Activated naive CD8-positive, alpha-beta T cell (primary cell): ENCODE results near the gene GGCX.
A peak's percentile ranks its signal among the peaks of the same experiment; 100 is the strongest.

Experiments used
- H3K27ac Mint-ChIP-seq: one replicate; pipeline ENCODE4 v1.8.0; 2021; ENCODE audit warnings: mixed read lengths
- H3K27me3 Mint-ChIP-seq: one replicate; pipeline ENCODE4 v1.8.0; 2021; ENCODE audit warnings: mixed read lengths
- H3K36me3 Mint-ChIP-seq: one replicate; pipeline ENCODE4 v1.8.0; 2021; ENCODE audit warnings: mixed read lengths
- H3K4me1 Mint-ChIP-seq: one replicate; pipeline ENCODE4 v1.8.0; 2021; ENCODE audit warnings: low read depth, mixed read lengths
- H3K4me3 Mint-ChIP-seq: one replicate; pipeline ENCODE4 v1.8.0; 2021; ENCODE audit warnings: mild to moderate bottlenecking, mixed read lengths
- H3K9me3 Mint-ChIP-seq: one replicate; pipeline ENCODE4 v1.8.0; 2021; ENCODE audit warnings: low read depth, mixed read lengths

GGCX gene

GRCh38 chr2:85585781-85586105, 24.4 kb upstream of the GGCX start:
- H3K27ac Mint-ChIP-seq = peak overlapping the region; percentile 95
- peaks cover 54% of the 10 kb centered on the region for H3K4me1 Mint-ChIP-seq
- peaks cover 7% of the 10 kb centered on the region for H3K36me3 Mint-ChIP-seq
- no peaks in the 10 kb centered on the region for H3K27me3 Mint-ChIP-seq
- H3K4me3 Mint-ChIP-seq = peak overlapping the region; percentile 90
- H3K9me3 Mint-ChIP-seq = no peaks in the 10 kb centered on the region

DNA sequence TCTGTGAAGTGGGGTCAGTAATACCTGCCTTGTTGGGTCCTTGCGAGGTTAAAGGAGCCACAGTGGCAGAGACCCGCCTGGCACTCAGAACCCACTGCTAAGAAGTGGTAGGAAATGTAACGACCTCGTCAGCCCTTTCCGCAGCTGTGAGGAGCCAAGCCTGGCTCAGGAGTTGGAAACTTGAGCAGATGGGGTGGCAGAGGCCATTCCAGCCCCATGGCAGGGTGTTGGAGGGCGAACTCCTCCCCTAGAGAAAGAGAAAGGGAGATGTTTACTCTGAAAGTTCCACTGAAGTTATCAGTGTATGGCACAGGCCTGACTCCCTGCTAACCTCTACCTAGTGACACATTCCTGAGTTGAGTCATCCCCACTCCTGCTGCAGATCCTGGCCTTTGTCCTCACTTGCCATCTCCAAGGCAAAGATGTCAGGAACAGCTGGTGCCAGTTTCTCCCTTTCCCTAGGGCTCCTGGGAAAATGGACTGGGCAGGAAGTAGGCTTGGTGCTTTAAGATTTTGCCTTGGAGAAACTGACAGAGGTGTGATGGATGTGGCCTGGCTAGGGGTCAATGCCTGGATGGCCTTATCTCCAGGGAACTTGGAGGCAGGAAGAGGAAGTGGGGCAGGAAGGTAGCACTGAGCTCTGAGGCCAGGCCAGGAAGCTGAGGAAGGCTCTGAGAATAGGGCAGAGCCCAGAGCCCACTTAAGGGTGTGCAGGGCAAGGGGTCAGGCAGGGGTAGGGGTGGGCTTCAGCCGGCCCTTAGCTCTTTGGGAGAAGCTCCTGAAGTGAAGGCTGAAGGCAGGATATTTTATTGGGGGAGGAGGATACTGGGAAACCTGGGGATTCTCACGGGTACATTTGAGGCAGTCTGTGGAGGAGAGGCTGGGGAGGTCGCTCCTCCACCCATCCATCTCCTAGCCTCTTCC, 23.8 kb upstream of the GGCX start:
- Mint-ChIP-seq H3K27me3 (no peaks in the 10 kb centered on the region), H3K4me3 (peak overlapping the region; percentile 90), H3K36me3 (peaks cover 7% of the 10 kb centered on the region), H3K4me1 (peaks cover 57% of the 10 kb centered on the region), H3K27ac (peak overlapping the region; percentile 95), H3K9me3 (no peaks in the 10 kb centered on the region)

GRCh38 chr2:85584354-85584856, 23.1 kb upstream of the GGCX start, which contains the start of gene VAMP5:
Gene VAMP5, plus strand, starts transcription at chr2:85584431. Its CDS starts 60 bp downstream, at chr2:85584491.
- Mint-ChIP-seq H3K27me3 (no peaks in the 10 kb centered on the region), H3K4me3 (peak within 1 kb of the TSS; percentile 90), H3K27ac (peak within 1 kb of the TSS; percentile 95), H3K9me3 (no peaks in the 10 kb centered on the region), H3K4me1 (peaks cover 60% of the 10 kb centered on the region), H3K36me3 (peaks cover 7% of the 10 kb centered on the region)

DNA sequence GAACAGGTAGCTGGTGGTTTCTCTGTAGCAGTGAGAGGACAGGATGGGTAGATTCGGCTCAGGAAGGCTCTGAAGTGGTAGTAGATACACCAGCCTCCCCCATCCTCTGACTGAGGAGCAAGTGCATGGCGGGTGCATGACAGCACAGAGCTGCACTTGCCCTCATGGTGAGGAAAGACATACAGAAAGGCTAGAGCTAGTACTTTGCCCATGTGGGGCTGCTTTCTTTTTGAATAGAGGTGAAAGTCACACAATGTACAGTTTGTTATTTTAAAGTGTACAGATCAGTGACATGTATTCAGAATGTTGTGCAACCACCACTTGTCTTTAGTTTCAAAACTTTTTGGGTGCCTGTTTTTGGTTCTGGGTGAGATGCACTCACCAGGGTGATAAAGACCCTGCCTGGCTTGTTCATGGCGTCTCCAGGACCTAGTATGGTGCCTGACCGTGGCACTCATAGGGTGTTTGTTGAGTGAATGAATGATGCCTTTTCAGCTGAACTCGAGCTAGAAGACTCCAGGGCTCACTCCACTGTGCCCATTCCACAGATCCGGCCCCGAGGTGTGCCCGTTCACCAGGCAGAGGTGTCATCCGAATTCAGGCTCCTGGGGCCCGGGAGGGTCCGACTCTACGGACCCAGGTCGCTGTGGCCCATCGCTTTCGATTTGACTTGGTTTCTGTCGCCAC, 22.5 kb upstream of the GGCX start:
- H3K9me3 Mint-ChIP-seq = no peaks in the 10 kb centered on the region
- peak overlapping the region; percentile 93 for H3K27ac Mint-ChIP-seq
- no peaks in the 10 kb centered on the region for H3K27me3 Mint-ChIP-seq
- H3K4me3 Mint-ChIP-seq = peak overlapping the region; percentile 86
- H3K4me1 Mint-ChIP-seq = peaks cover 66% of the 10 kb centered on the region
- H3K36me3 Mint-ChIP-seq = peaks cover 7% of the 10 kb centered on the region

DNA sequence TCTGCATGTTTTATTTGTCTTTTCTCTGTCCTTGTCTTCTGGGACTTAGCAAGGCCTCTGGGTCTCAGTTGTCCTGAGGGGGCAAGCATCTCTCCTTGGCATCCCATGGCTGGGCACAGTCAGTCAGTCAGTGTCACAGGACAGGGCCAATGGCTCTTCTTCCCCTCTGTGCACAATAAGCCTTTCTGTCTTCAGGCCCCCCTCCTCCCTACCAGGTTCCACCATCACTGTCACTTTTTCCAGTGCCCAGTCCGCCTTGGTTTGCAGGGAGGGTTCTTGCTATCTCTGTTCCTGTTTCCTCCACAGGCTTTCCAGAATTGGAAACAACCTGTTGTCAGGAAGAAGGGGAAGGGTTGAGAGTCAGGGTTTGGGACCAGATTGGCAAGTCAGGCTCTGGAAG, 21.2 kb upstream of the GGCX start:
- H3K27me3 Mint-ChIP-seq = no peaks in the 10 kb centered on the region
- H3K4me3 Mint-ChIP-seq = peak overlapping the region; percentile 20
- peaks cover 7% of the 10 kb centered on the region for H3K36me3 Mint-ChIP-seq
- peaks cover 64% of the 10 kb centered on the region for H3K4me1 Mint-ChIP-seq
- H3K27ac Mint-ChIP-seq = peak overlapping the region; percentile 77
- no peaks in the 10 kb centered on the region for H3K9me3 Mint-ChIP-seq

DNA sequence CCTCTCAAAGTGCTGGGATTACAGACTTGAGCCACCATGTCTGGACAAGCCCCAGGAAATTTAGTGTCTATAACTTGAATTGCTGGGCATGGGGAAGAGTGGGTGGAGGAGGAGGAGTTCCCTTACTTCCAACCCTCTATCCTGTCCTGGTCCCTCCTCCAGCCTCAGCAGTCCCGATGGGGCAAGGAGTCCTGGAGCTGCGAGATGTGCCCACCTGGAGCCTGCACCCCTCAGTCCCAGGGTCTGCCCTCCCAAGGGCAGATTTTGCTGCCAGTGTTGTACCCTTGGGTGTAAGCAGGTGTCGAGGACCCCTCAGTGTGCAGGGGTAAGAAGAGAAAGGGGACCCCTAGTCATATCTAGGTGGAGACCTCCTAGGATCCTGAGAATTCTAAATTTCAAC, 18.9 kb upstream of the GGCX start:
- H3K9me3 Mint-ChIP-seq = no peaks in the 10 kb centered on the region
- peaks cover 53% of the 10 kb centered on the region for H3K4me1 Mint-ChIP-seq
- H3K36me3 Mint-ChIP-seq = peaks cover 7% of the 10 kb centered on the region
- no peaks in the 10 kb centered on the region for H3K27me3 Mint-ChIP-seq
- peak overlapping the region; percentile 17 for H3K4me3 Mint-ChIP-seq
- H3K27ac Mint-ChIP-seq = peak overlapping the region; percentile 66

DNA sequence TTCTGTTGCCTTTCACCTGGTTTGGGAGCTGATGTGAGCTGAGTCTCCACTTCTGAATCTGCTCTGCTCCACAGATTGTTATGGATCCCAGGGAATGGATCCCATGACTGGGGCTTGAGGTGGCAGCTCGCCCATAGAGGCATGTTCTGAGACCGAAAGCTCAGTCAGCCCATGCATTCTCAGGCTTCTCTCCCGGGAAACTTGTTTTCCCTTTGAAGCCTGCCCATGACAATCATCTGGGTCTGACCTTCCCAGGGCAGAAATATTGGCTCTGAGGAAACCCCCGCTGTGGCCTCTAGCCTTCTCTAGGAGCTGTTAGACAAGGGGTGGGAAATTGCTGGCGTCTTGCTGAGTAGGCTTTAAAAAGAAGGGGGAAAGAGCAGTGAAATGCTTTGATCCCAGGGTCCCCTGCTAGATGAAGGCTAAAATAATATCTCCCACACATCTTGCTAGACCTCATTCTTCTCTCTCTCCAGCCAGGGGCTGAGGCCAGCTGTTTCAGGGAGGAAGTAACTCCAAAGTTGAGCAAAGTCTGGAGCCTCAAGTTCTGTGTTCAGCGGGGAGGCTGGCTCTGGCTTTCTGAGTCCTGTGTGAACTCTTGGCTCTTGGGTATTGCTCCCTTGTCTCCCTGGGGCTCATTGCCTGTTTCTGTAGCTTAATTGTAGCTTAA, 18.1 kb upstream of the GGCX start:
- peaks cover 7% of the 10 kb centered on the region for H3K36me3 Mint-ChIP-seq
- no peaks in the 10 kb centered on the region for H3K27me3 Mint-ChIP-seq
- H3K4me1 Mint-ChIP-seq = peaks cover 46% of the 10 kb centered on the region
- H3K27ac Mint-ChIP-seq = peak overlapping the region; percentile 96
- no peaks in the 10 kb centered on the region for H3K9me3 Mint-ChIP-seq
- H3K4me3 Mint-ChIP-seq = peak overlapping the region; percentile 95

- H3K27me3 Mint-ChIP-seq = no peaks in the 10 kb centered on the region
- peaks cover 40% of the 10 kb centered on the region for H3K4me1 Mint-ChIP-seq
- H3K36me3 Mint-ChIP-seq = peaks cover 7% of the 10 kb centered on the region
- peak overlapping the region; percentile 95 for H3K4me3 Mint-ChIP-seq
- peak overlapping the region; percentile 96 for H3K27ac Mint-ChIP-seq
- no peaks in the 10 kb centered on the region for H3K9me3 Mint-ChIP-seq
Observed at GRCh38 chr2:85578243-85579180, 17.2 kb upstream of the GGCX start.

DNA sequence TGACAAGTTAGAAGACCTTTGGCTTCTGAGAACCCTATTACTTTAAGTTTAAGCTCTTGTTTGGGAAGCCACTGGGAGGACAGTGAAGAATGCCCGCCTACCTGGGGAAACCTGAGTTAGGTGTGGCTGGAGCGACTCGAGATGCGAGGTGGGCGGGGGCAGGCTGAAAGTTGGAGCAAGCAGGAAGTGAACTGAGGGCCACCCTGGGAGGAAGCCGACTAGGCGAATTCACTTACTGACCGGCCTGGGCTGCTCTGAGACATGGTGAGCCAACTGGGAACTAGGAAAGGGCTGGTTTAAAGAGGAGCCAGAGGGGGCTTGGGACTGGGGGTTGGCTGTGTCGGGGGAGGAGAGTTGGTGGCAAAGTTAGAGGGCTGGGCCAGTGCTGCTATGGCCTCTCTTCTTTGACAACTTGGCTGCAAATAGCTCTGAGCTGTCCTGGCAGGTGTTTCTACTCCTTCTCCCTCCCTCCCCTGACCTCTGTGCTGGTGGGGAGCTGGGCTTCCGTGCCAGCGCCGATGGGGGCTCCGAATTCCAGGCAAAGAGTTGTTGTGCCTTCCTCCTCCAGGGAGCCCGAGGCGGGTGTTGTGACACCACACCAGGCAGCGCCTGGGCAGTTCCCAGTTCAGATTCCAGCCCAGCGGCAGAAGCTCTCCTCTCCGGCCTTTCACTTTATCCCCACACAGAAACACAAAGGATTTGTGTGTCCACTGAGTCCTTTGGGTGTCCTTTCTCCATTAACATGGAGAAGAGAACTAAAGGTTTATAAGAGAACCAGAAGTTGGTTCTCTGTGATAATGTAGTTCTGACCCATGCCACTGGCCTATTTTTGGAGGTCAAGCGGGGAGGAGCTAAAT, 16.3 kb upstream of the GGCX start, which contains the start of gene VAMP8:
TSS of gene VAMP8 (plus strand) at position 201 of the 857 bp plus-strand sequence. CDS start at position 262, 61 bp downstream.
- H3K4me3 Mint-ChIP-seq = peak within 1 kb of the TSS; percentile 95
- peaks cover 35% of the 10 kb centered on the region for H3K4me1 Mint-ChIP-seq
- no peaks in the 10 kb centered on the region for H3K9me3 Mint-ChIP-seq
- no peaks in the 10 kb centered on the region for H3K27me3 Mint-ChIP-seq
- peaks cover 7% of the 10 kb centered on the region for H3K36me3 Mint-ChIP-seq
- H3K27ac Mint-ChIP-seq = peak within 1 kb of the TSS; percentile 96

DNA sequence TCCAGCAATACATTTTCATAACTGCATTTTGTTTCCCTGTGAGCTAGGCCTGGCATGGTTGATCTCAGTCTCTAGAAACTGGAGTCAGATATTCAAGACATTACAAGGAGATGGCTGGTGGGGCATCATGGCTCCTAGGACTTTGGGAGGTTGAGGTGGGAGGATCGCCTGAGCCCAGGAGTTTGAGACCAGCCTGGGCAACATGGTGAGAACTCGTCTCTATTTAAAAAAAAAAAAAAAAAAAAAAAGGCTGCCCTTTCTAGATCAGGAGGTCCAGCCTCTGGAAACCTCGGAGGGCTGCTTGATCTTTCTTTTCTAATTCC, 15.7 kb upstream of the GGCX start:
- H3K27ac Mint-ChIP-seq = peak overlapping the region; percentile 96
- peak overlapping the region; percentile 95 for H3K4me3 Mint-ChIP-seq
- H3K27me3 Mint-ChIP-seq = no peaks in the 10 kb centered on the region

DNA sequence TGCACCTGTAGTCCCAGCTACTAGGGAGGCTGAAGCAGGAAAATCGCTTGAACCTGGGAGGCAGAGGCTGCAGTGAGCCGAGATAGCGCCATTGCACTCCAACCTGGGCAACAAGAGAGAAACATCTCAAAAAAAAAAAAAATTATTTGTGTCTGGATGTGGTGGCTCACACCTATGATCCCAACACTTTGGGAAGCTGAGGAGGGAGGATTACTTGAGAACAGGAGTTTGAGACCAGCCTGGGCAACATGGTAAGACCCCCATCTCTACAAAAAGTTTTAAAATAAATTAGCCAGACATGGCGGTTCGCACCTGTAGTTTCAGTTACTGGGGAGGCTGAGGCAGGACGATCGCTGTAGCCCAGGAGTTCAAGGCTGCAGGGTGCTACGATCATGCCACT, 14.4 kb upstream of the GGCX start:
- Mint-ChIP-seq H3K9me3 (no peaks in the 10 kb centered on the region), H3K27ac (no peak overlapping the region), H3K36me3 (no peaks in the 10 kb centered on the region), H3K27me3 (no peaks in the 10 kb centered on the region), H3K4me1 (peaks cover 25% of the 10 kb centered on the region), H3K4me3 (no peak overlapping the region)

More for the DNA sequence above, 15.7 kb upstream of the GGCX start:
- no peaks in the 10 kb centered on the region for H3K9me3 Mint-ChIP-seq
- H3K4me1 Mint-ChIP-seq = peaks cover 32% of the 10 kb centered on the region
- H3K36me3 Mint-ChIP-seq = peaks cover 7% of the 10 kb centered on the region

GRCh38 chr2:85566265-85566664, 5.0 kb upstream of the GGCX start:
- no peak overlapping the region for H3K27ac Mint-ChIP-seq
- H3K4me3 Mint-ChIP-seq = no peak overlapping the region
- H3K9me3 Mint-ChIP-seq = no peaks in the 10 kb centered on the region
- H3K36me3 Mint-ChIP-seq = no peaks in the 10 kb centered on the region
- H3K27me3 Mint-ChIP-seq = no peaks in the 10 kb centered on the region
- peaks cover 9% of the 10 kb centered on the region for H3K4me1 Mint-ChIP-seq

- no peaks in the 10 kb centered on the region for H3K36me3 Mint-ChIP-seq
- no peaks in the 10 kb centered on the region for H3K27me3 Mint-ChIP-seq
- H3K9me3 Mint-ChIP-seq = no peaks in the 10 kb centered on the region
- no peak overlapping the region for H3K27ac Mint-ChIP-seq
- peaks cover 28% of the 10 kb centered on the region for H3K4me1 Mint-ChIP-seq
- no peak overlapping the region for H3K4me3 Mint-ChIP-seq
Observed at GRCh38 chr2:85564144-85564563, 2.9 kb upstream of the GGCX start.
